Immature natural killer cell (primary cell): Measurements from ENCODE around the gene EDN1. TPM values are rescaled to one million over a fixed set of nuclear protein-coding genes. Genes with fewer than 3 reads are reported as not detected.
"Not testable (repeated sequence)": the region's sequence is repeated elsewhere in the genome, so short reads cannot be mapped to it uniquely, and the experiment has no call there.

Experiments used
- DNase-seq, 3 donors: peaks; one replicate each; pipeline ENCODE4 v3.0.0; 2022; ENCODE audit warnings: mixed read lengths in 1 of 3
- H3K27ac Mint-ChIP-seq, 6 donors: one replicate each; pipeline ENCODE4 v1.8.0; 2020; ENCODE audit warnings: mixed read lengths in 6 of 6, mild to moderate bottlenecking in 5 of 6, inconsistent platforms in 4 of 6, moderate library complexity in 3 of 6
- H3K27me3 Mint-ChIP-seq, 3 donors: one replicate each; pipeline ENCODE4 v1.8.0; 2020 to 2021; ENCODE audit warnings: low read depth in 3 of 3, mild to moderate bottlenecking in 3 of 3, mixed read lengths in 3 of 3, moderate library complexity in 3 of 3, inconsistent platforms in 1 of 3
- H3K36me3 Mint-ChIP-seq, 3 donors: one replicate each; pipeline ENCODE4 v1.8.0; 2020; ENCODE audit warnings: mixed read lengths in 3 of 3, inconsistent platforms in 2 of 3, mild to moderate bottlenecking in 2 of 3
- H3K4me1 Mint-ChIP-seq, 2 donors: one replicate each; pipeline ENCODE4 v1.8.0; 2020; ENCODE audit warnings: inconsistent platforms in 2 of 2, mild to moderate bottlenecking in 2 of 2, mixed read lengths in 2 of 2, moderate library complexity in 1 of 2
- H3K4me3 Mint-ChIP-seq, 5 donors: one replicate each; pipeline ENCODE4 v1.8.0; 2020; ENCODE audit warnings: mild to moderate bottlenecking in 5 of 5, mixed read lengths in 5 of 5, inconsistent platforms in 3 of 5, moderate library complexity in 3 of 5
- H3K9me3 Mint-ChIP-seq, 6 donors: one replicate each; pipeline ENCODE4 v1.8.0; 2020; ENCODE audit warnings: mild to moderate bottlenecking in 6 of 6, mixed read lengths in 6 of 6, inconsistent platforms in 4 of 6, moderate library complexity in 3 of 6
- polyA plus RNA-seq, 3 donors: library from polyadenylated mRNA; unstranded; fragments of 300-500 nt; fragmentation: Illumina TruSeq; gene quantifications; one replicate each; pipeline ENCODE4 v1.2.3, GENCODE V29; 2021

EDN1 gene
- polyA plus RNA-seq, 3 donors from 2014 or later = not detected

DNA sequence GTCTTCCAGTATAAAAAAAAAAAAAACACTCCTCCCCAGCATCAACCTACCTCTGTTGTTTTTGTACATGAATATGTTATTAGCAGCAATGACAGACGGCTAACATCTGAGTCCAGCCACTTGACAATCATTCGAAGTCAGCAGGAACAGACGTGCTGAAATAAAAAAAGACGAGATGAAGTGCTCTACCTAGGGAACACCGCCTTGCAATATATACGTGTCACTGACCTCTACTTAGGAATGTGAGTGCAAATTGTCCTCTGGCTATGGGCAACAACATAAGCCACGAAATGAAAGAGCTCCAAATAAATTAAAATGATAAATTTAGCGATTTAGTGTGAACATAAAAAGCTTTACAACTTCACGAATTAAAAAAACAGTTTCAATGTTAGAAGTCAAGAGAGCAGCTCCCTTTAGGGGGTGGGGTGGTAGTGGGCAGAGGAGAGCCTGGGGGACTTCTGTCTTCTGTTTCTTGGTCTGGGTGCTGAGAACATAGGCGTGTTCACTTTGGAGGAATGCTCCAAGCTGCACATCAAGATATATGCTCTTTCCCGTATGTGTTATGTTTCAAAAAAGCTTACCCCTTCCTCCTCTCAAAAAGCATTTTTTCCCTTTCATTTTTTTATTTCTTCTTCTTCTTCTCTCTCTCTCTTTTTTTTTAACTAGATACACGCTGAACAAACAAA is 23.3 kb downstream of the EDN1 start:
- DNase-seq = no peak
- Mint-ChIP-seq H3K27me3 (peaks cover 0 to 8% (median 5%) of the 10 kb centered on the region in 3 donors), H3K36me3 (no peaks in the 10 kb centered on the region)

DNA sequence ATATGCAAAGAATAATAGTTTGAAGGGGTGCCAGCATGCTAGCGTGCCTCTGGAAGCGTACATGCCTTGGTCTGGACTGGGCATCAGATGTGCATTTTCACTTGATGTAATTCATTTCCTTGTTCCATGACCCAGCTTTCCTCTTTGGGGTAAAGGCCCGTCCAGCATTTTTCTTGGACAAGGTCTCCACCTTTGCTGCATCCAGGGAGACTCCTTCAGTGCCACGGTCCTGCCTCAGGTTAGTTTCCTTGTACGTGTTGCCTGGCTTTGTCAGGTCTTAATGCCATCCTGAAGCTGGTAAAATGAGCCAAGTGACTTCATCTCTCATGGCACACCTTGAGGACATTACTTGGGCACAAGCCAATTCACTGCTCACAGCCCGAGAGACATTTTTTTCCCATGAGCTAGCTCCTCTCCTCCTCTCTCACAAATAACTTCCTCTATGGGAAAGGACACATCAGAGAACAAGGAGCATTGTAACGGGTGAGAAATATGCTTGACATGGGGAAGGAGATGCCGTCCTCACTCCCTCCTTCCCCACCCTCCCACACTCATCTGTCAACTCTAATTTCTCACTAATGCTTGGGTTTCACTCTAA is 23.9 kb downstream of the EDN1 start:
- Mint-ChIP-seq H3K36me3 (no peaks in the 10 kb centered on the region), H3K27ac (no peak overlapping the region), H3K9me3 (peaks cover 0 to 2% (median 0%) of the 10 kb centered on the region in 6 donors), H3K27me3 (peaks cover 0 to 8% (median 5%) of the 10 kb centered on the region in 3 donors), H3K4me3 (no peak overlapping the region), H3K4me1 (no peaks in the 10 kb centered on the region)
- no peak for DNase-seq

More for the DNA sequence above, 23.3 kb downstream of the EDN1 start:
- Mint-ChIP-seq H3K4me3 (no peak overlapping the region), H3K4me1 (no peaks in the 10 kb centered on the region), H3K9me3 (no peaks in the 10 kb centered on the region), H3K27ac (no peak overlapping the region)

DNA sequence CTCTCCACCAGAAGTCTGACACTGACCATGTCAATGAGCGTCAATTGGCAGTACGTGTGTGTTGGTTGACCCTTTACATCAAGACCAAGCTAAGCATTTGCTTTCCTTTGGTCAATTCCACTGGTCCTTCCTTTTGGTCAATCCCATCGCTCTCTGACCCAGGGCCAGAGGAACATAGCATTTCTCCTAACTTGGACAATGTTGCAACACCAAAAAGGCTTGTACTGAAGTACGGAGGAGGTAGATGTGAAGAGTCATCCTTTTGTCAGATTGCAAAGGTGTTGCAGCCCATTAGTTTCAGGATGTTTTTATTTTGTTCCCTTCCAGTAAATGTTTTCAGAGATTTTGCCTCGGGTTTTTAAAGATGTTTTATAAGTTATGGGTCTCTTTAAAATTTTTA is 24.6 kb downstream of the EDN1 start:
- Mint-ChIP-seq H3K27ac (no peak overlapping the region), H3K4me3 (no peak overlapping the region), H3K36me3 (no peaks in the 10 kb centered on the region), H3K27me3 (peaks cover 0 to 8% (median 5%) of the 10 kb centered on the region in 3 donors), H3K9me3 (peaks cover 0 to 2% (median 0%) of the 10 kb centered on the region in 6 donors), H3K4me1 (no peaks in the 10 kb centered on the region)
- DNase-seq = no peak

DNA sequence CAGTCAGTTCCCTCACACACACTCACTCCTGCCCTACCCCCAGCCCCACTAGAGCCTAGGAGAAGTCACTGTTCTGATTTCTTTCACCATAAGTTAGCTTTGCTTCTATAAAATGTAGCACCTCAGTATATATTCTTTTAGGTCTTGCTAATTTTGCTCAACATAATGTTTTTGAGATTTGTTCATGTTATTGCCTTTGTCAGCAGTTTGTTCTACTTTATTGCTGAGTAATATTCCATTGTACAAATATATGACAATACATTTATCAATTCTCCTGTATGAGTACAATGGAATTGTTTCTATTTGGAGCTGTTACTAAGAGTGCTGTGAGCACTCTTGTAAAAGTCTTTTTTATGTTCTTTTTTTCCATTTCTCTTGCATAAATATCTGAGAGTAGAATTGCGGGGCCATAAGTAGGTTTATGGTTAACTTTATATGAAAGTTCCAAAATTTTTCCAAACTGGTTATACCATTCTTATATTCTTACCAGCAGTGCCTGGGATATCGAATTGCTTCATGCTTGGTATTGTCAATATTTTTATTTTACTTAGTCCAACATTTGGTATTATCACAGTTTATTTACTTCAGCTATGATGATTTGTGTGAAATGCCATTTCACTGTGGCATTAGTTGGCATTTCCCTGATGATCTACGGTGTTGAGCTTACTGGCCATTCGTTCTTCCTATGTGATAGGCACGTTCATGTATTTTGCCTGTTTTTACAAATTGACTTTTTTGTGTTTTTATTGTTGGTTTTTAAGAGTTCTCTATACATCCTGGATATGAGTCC is 25.3 kb downstream of the EDN1 start:
- no peaks in the 10 kb centered on the region for H3K4me1 Mint-ChIP-seq
- H3K4me3 Mint-ChIP-seq = no peak overlapping the region
- peaks cover 0 to 2% (median under 1%) of the 10 kb centered on the region in 6 donors for H3K9me3 Mint-ChIP-seq
- peaks cover 0 to under 1% (median 0%) of the 10 kb centered on the region in 3 donors for H3K36me3 Mint-ChIP-seq
- H3K27ac Mint-ChIP-seq = no peak overlapping the region
- no peak for DNase-seq
- peaks cover 0 to 9% (median 5%) of the 10 kb centered on the region in 3 donors for H3K27me3 Mint-ChIP-seq

DNA sequence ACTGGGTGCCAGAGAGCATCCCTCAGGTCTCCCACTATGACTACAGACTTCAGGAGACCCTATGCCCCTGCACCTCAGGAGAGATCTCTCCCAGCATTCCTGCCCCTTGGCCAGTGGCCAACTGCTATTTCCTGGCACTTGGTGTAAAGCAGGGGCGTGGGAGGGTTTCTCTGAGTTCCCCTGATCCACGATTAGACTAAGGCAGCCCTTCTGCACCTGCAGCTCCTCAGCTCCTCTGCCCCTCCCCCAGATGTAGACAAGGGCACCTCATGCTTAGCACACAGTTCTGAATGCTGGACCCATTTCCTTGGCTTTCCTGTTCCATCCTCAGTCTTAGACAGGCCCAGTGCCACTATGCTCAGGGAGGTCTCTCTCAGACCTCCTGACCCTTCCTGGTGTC is 28.6 kb downstream of the EDN1 start:
- peaks cover 0 to 6% (median 5%) of the 10 kb centered on the region in 3 donors for H3K27me3 Mint-ChIP-seq
- peaks cover 0 to 5% (median 1%) of the 10 kb centered on the region in 6 donors for H3K9me3 Mint-ChIP-seq
- H3K4me1 Mint-ChIP-seq = no peaks in the 10 kb centered on the region
- no peak overlapping the region for H3K4me3 Mint-ChIP-seq
- no peak overlapping the region for H3K27ac Mint-ChIP-seq
- no peak for DNase-seq
- H3K36me3 Mint-ChIP-seq = peaks cover 0 to 4% (median 0%) of the 10 kb centered on the region in 3 donors

DNA sequence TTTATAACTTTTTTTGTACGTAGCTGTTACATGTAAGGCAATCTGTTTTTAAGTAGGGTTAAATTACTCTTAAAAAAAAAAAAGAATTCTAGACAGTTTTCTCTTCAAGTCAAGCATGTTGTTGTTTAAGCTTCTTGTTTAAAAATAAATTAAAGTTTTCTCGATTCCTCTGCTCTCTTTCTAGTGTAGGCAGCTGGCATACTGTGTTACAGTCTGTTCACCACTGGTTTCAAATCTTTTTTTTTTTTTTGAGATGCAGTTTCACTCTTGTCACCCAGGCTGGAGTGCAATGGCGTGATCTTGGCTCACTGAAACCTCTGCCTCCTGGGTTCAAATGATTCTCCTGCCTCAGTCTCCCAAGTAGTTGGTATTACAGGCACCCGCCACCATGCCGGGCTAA is 29.9 kb downstream of the EDN1 start:
- not testable (repeated sequence) for H3K4me3 Mint-ChIP-seq, DNase-seq, H3K36me3 Mint-ChIP-seq, H3K27ac Mint-ChIP-seq, H3K4me1 Mint-ChIP-seq, H3K27me3 Mint-ChIP-seq, H3K9me3 Mint-ChIP-seq

DNA sequence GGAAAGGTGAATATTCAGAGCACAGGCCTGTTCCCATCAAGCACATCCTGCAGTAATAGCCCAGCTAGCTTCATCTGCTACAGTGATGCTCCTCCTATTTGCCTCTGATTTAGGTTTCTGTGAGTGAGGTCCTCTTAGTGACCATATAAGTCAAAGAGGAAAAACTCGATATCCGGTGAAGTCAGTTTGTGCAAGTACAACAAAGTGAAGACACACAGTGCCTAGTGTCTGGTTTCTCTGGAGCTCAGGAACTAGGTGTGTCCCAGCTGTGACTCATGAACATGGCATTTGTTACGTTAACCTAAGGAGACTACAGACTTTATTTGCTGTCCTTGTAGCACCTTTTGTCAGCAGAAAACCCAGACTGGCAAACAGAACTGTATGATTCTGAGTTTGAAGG is 33.9 kb downstream of the EDN1 start:
- peaks cover 2 to 6% (median 5%) of the 10 kb centered on the region in 3 donors for H3K27me3 Mint-ChIP-seq
- no peaks in the 10 kb centered on the region for H3K4me1 Mint-ChIP-seq
- H3K9me3 Mint-ChIP-seq = peaks cover 0 to 5% (median 0%) of the 10 kb centered on the region in 6 donors
- no peak for DNase-seq
- no peak overlapping the region for H3K27ac Mint-ChIP-seq
- H3K36me3 Mint-ChIP-seq = peaks cover 0 to 4% (median 0%) of the 10 kb centered on the region in 3 donors
- H3K4me3 Mint-ChIP-seq = no peak overlapping the region

DNA sequence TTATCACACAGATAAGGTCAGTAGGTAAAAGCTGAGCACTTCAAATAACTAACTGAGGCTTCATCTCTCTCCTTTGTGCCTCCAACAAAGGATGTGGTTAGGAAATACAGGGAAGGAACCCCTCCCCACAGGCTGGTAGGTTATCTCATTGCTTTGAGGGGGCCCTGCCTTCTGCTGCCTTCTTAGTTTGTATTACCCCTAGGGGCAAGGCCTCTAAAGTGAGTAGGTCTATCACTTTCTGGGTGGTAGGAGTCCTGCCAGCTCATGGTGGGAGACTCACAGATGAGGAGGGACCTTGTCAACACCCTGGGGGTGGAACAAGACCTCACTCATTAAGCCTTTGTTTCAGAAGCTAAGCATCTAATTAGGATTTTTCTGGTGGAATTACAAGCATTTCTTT is 34.6 kb downstream of the EDN1 start:
- no peak overlapping the region for H3K4me3 Mint-ChIP-seq
- peaks cover 0 to 4% (median 0%) of the 10 kb centered on the region in 3 donors for H3K36me3 Mint-ChIP-seq
- H3K4me1 Mint-ChIP-seq = no peaks in the 10 kb centered on the region
- H3K27me3 Mint-ChIP-seq = peaks cover 2 to 6% (median 5%) of the 10 kb centered on the region in 3 donors
- no peak for DNase-seq
- H3K9me3 Mint-ChIP-seq = peaks cover 0 to 5% (median 0%) of the 10 kb centered on the region in 6 donors
- H3K27ac Mint-ChIP-seq = no peak overlapping the region

DNA sequence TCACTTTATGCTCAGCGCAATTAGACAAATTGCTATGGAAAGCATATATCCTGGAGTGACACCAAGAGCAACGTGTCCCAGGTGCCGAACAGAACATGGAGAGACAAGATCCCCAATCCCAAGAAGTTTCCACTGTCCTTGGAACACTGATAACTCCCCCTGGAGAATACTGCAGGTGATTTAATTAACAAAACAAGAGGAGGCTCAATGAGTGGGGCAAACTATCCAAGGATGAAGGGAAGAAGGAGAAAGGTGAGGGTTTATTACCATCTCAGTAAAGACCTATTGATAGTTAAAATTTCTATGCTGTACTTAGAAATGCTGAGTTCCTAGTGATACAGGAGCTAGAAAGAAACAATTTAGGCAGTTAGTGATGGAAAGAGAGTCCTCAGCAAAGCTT is 35.7 kb downstream of the EDN1 start:
- peaks cover 0 to 8% (median 6%) of the 10 kb centered on the region in 3 donors for H3K27me3 Mint-ChIP-seq
- no peak for DNase-seq
- no peak overlapping the region for H3K27ac Mint-ChIP-seq
- H3K4me1 Mint-ChIP-seq = peaks cover 4 to 6% of the 10 kb centered on the region in 2 donors
- H3K9me3 Mint-ChIP-seq = no peaks in the 10 kb centered on the region
- no peak overlapping the region for H3K4me3 Mint-ChIP-seq
- H3K36me3 Mint-ChIP-seq = peaks cover 0 to under 1% (median 0%) of the 10 kb centered on the region in 3 donors

DNA sequence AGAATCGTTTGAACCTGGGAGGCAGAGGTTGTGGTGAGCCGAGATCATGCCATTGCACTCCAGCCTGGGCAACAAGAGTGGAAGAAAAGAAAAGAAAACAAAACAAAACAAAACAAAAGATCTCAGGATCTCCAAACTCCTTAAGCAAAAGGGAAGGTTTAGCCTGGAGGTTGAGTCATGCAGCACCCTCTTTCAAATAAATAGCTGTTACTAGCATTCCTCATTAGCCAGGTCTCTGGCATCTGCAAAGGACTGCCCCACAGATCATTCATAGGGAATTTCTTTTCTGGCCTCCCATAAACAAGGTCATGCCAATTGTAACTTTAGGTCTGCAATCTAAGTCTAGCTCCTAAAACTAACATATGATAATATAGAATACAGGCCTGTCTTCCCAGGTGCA is 37.2 kb downstream of the EDN1 start:
- Mint-ChIP-seq H3K27me3 (peaks cover 0 to 8% (median 8%) of the 10 kb centered on the region in 3 donors), H3K9me3 (no peaks in the 10 kb centered on the region), H3K4me3 (no peak overlapping the region), H3K27ac (no peak overlapping the region), H3K36me3 (no peaks in the 10 kb centered on the region), H3K4me1 (peaks cover 6 to 11% of the 10 kb centered on the region in 2 donors)
- DNase-seq = no peak

DNA sequence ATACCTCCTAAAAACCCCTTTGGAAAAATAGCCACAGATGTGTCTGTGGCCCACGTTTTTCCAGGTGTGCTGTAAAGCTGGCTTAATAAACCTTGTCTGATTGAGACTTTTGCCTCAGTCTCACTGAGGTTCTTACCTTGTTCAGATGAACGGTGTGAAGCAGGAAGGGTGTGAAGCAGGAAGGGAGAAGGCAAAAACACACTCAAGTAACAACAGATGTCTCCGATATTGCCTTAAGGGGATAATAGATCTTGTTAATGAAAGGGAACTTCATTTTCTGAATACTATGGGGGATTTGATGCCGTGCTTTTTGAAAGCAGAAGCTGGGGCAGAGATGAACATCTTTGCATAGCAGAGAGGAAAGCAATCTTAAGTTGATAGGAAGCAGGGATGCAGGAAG is 37.8 kb downstream of the EDN1 start:
- no peaks in the 10 kb centered on the region for H3K36me3 Mint-ChIP-seq
- no peak overlapping the region for H3K4me3 Mint-ChIP-seq
- peaks cover 2 to 8% (median 8%) of the 10 kb centered on the region in 3 donors for H3K27me3 Mint-ChIP-seq
- H3K27ac Mint-ChIP-seq = no peak overlapping the region
- H3K9me3 Mint-ChIP-seq = no peaks in the 10 kb centered on the region
- H3K4me1 Mint-ChIP-seq = peaks cover 6 to 13% of the 10 kb centered on the region in 2 donors
- no peak for DNase-seq

DNA sequence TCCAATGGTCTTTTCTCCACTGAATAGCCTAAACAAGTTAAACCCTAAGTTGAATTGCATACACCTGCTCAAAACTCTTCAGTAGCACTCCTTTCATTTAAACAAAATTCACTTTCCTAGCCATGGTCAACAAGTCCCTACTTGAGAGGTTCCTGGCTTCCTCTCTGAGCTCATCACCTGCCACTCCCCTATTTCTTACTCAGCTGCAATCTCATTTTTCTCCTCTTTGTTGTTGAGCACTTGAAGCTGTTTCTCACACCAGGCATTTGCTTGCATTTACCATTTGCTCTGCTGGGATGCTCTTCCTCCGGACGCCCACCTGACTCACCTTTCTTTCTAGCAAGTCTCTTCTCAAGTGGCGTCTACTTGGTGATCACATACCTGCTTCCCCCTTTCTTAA is 38.5 kb downstream of the EDN1 start:
- peaks cover 2 to 8% (median 8%) of the 10 kb centered on the region in 3 donors for H3K27me3 Mint-ChIP-seq
- H3K27ac Mint-ChIP-seq = no peak overlapping the region
- DNase-seq = no peak

DNA sequence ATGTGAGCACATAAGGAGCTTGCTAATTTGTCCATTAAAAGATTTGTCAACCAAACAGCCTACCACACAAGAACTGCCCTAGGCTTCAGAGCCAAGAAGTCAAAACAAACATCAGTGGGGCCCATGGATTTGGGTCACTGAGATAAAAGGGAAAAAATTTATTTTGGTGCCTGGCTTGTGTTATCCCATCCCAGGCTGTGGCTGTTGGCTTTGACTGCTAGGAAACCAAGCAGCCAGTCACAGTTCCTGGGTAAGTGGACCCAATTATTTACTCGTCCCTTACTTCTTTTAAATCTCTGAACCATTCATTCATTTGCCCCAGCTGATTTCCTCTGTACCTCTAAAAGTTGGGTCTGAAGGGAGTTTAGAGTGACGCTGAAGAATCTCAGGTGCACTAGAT is 41.3 kb downstream of the EDN1 start:
- H3K36me3 Mint-ChIP-seq = no peaks in the 10 kb centered on the region
- peaks cover 2 to 6% (median 5%) of the 10 kb centered on the region in 3 donors for H3K27me3 Mint-ChIP-seq
- no peak for DNase-seq
- peaks cover 6 to 13% of the 10 kb centered on the region in 2 donors for H3K4me1 Mint-ChIP-seq
- no peak overlapping the region for H3K4me3 Mint-ChIP-seq
- H3K27ac Mint-ChIP-seq = no peak overlapping the region
- no peaks in the 10 kb centered on the region for H3K9me3 Mint-ChIP-seq

More for the DNA sequence above, 38.5 kb downstream of the EDN1 start:
- H3K4me3 Mint-ChIP-seq = no peak overlapping the region
- H3K36me3 Mint-ChIP-seq = no peaks in the 10 kb centered on the region
- H3K9me3 Mint-ChIP-seq = no peaks in the 10 kb centered on the region
- H3K4me1 Mint-ChIP-seq = peaks cover 6 to 13% of the 10 kb centered on the region in 2 donors
